Thymus (tissue), 11 donors: Measurements from ENCODE around the gene NDUFAF2. TPM values are rescaled to one million over a fixed set of nuclear protein-coding genes. Genes with fewer than 3 reads are reported as not detected.

Experiments used
- DNase-seq, 9 donors: peaks; one replicate each; pipeline ENCODE4 v3.0.0-alpha.2; 2013; ENCODE audit warnings: low spot score in 9 of 9, low read depth in 6 of 9, missing footprints in 1 of 9
- H3K27ac ChIP-seq, 2 donors: one replicate each; pipeline ENCODE4 v1.5.1; 2013; ENCODE audit warnings: control low read depth in 1 of 2, low read depth in 1 of 2, low read length in 1 of 2, mild to moderate bottlenecking in 1 of 2, moderate library complexity in 1 of 2
- H3K27me3 ChIP-seq, 2 donors: one replicate each; pipeline ENCODE4 v1.5.1; 2013; ENCODE audit warnings: low read length in 1 of 2; ENCODE audit not compliant: control insufficient read depth in 2 of 2, insufficient read depth in 1 of 2
- H3K36me3 ChIP-seq, 2 donors: one replicate each; pipeline ENCODE4 v1.5.1; 2013; ENCODE audit warnings: low read length in 1 of 2, mild to moderate bottlenecking in 1 of 2, moderate library complexity in 1 of 2; ENCODE audit not compliant: control insufficient read depth in 2 of 2, insufficient read depth in 2 of 2
- H3K4me1 ChIP-seq, 2 donors: one replicate each; pipeline ENCODE4 v1.5.1; 2013; ENCODE audit warnings: low read length in 2 of 2; ENCODE audit not compliant: control insufficient read depth in 2 of 2, insufficient read depth in 2 of 2
- H3K4me3 ChIP-seq, 2 donors: one replicate each; pipeline ENCODE4 v1.5.1; 2013; ENCODE audit warnings: low read length in 2 of 2, control low read depth in 1 of 2, mild to moderate bottlenecking in 1 of 2
- H3K9me3 ChIP-seq, 2 donors: one replicate each; pipeline ENCODE4 v1.5.1; 2013; ENCODE audit warnings: low read length in 1 of 2, mild to moderate bottlenecking in 1 of 2; ENCODE audit not compliant: control insufficient read depth in 2 of 2, insufficient read depth in 1 of 2
- WGBS: extraction: QIAGEN DNeasy Blood & Tissue Kit; methylation state at CpG from one replicate; pipeline ENCODE4 v1.1.7; 2013; 5-methylcytosine and 5-hydroxymethylcytosine counted together
- polyA plus RNA-seq: library from polyadenylated mRNA; stranded (reverse); fragments of 200-250 nt; gene quantifications from one replicate; pipeline ENCODE4 v1.2.3, GENCODE V29; 2013
- total RNA-seq: library from RNA; stranded (reverse); fragments of 120-200 nt; gene quantifications from one replicate; pipeline ENCODE4 v1.2.4, GENCODE V29; 2013
- donor health status: healthy.

The NDUFAF2 gene
- total and polyA plus RNA-seq, 2 donors = 24.4 to 44.9 TPM

- DNase-seq = no peak
- H3K27me3 ChIP-seq = no peaks in the 10 kb centered on the region
- H3K9me3 ChIP-seq = no peaks in the 10 kb centered on the region
- WGBS = 97% methylated on average over 4 of the region's 4 CpGs
- no peak overlapping the region for H3K4me3 ChIP-seq
- H3K27ac ChIP-seq = no peak overlapping the region
- H3K4me1 ChIP-seq = no peaks in the 10 kb centered on the region
- H3K36me3 ChIP-seq = no peaks in the 10 kb centered on the region
Observed at GRCh38 chr5:61139931-61140330, 194.9 kb downstream of the NDUFAF2 start.

DNA sequence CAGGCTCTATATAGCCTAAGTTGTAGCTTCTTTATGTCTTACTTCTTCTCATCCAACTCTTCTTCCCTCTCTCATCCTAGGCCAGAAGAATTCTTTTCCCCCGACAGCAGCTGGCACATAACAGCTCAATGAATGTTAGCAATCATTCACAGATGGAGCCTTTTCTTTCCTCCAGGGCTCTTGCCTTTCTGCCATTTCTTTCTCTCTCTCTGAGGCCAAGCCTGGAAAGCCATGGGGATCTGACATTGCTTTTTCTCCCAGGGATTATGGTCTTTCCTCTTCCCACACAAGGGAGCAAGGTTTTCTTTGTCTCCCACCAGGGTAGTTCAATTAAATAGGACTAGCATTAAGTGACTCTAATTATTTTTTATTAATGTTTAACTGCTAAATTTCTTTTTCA is 196.8 kb downstream of the NDUFAF2 start:
- no peak overlapping the region for H3K4me3 ChIP-seq
- no peaks in the 10 kb centered on the region for H3K9me3 ChIP-seq
- H3K4me1 ChIP-seq = no peaks in the 10 kb centered on the region
- no peak for DNase-seq
- WGBS = 96% methylated on average over 1 of the region's 1 CpG
- H3K36me3 ChIP-seq = no peaks in the 10 kb centered on the region
- no peaks in the 10 kb centered on the region for H3K27me3 ChIP-seq
- no peak overlapping the region for H3K27ac ChIP-seq

DNA sequence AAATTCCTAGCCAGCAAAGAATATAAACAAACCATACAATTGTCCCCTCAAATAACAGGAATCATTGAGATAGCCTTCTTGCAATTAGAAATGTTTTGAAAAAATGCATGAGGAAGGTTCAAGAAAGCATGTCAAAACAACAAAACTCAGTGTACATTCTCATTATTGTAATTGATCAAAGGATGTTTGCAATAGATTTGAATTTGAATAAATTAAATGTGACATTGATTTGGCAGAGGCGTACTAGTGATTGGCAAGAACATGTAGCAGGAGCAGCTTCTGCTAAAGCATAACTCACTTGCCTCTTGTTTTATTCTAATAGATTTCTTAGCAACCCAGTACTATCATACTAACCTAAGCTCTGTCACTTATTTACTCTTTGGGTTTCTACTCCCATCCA is 197.4 kb downstream of the NDUFAF2 start:
- H3K4me3 ChIP-seq = no peak overlapping the region
- no peaks in the 10 kb centered on the region for H3K36me3 ChIP-seq
- WGBS = 100% methylated on average over 1 of the region's 1 CpG
- H3K4me1 ChIP-seq = no peaks in the 10 kb centered on the region
- no peak overlapping the region for H3K27ac ChIP-seq
- no peaks in the 10 kb centered on the region for H3K9me3 ChIP-seq
- no peaks in the 10 kb centered on the region for H3K27me3 ChIP-seq
- no peak for DNase-seq

DNA sequence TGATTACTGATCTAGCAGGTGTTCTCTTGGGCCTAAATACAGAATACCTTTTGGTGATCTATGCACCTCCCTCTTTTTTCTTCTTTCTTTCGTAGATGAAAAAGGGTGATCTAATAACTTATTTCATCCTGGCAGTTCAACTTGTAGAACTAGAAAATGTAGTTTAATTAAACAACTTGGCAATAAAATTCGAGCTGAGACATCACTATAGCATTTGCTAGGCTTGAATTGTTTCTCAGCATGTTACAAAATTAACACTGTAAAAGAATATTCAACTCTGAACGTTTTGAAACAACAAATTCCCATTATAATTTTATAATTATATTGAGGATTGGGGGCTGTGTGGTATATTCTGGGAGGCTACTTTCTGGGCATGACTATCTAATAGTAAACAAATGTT is 197.8 kb downstream of the NDUFAF2 start:
- no peaks in the 10 kb centered on the region for H3K9me3 ChIP-seq
- WGBS = 89% methylated on average over 3 of the region's 3 CpGs
- no peaks in the 10 kb centered on the region for H3K36me3 ChIP-seq
- H3K27me3 ChIP-seq = no peaks in the 10 kb centered on the region
- no peak overlapping the region for H3K4me3 ChIP-seq
- H3K4me1 ChIP-seq = no peaks in the 10 kb centered on the region
- no peak overlapping the region for H3K27ac ChIP-seq
- no peak for DNase-seq

DNA sequence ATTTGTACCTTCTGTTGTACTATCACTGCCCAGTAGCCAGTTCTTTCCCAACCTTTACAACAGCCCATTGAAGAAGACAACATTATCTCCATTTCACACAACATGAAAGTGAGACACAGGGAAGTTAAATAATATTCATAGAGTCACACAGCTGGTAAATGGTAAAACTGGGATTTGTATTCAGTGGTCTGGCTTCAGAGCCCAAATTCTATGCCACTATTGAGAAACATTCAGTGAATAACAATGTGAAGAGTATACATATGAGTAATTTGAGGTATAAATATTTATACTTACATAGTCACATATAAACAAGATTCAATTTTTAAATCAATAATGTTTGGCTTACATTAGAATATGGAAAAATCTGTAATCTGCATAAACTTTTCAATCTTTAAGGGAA is 203.5 kb downstream of the NDUFAF2 start:
- no peaks in the 10 kb centered on the region for H3K27me3 ChIP-seq
- DNase-seq = no peak
- no peak overlapping the region for H3K4me3 ChIP-seq
- no peak overlapping the region for H3K27ac ChIP-seq
- H3K36me3 ChIP-seq = no peaks in the 10 kb centered on the region
- H3K4me1 ChIP-seq = no peaks in the 10 kb centered on the region
- no peaks in the 10 kb centered on the region for H3K9me3 ChIP-seq

DNA sequence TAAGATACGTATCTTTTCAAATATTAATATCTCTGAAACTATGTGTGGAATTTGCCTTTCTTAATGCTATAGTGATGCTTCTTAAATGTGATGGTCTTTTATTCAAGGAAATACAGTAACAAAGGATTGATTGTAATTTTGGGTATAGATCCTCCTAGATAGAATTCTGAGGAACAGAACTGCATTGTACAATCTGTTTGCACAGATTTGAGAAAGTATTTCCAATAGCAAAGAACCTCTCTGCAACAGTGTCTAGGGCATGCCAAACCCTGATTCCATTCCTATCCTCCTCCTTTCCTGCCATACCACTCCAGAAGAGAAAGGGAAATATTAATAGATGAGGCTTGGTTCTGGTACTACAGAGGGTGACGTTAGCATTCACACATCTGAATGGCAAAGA is 206.9 kb downstream of the NDUFAF2 start:
- WGBS = over 99% methylated on average over 2 of the region's 2 CpGs
- no peak overlapping the region for H3K4me3 ChIP-seq

GRCh38 chr5:61159070-61159469 is 214.1 kb downstream of the NDUFAF2 start:
- H3K4me1 ChIP-seq = no peaks in the 10 kb centered on the region
- H3K27ac ChIP-seq = no peak overlapping the region
- no peak for DNase-seq
- 98% methylated on average over 3 of the region's 3 CpGs for WGBS
- H3K9me3 ChIP-seq = peaks cover 0 to 3% of the 10 kb centered on the region in 2 donors
- peaks cover 3 to 21% of the 10 kb centered on the region in 2 donors for H3K36me3 ChIP-seq
- no peaks in the 10 kb centered on the region for H3K27me3 ChIP-seq
- H3K4me3 ChIP-seq = no peak overlapping the region

More for the DNA sequence above, 206.9 kb downstream of the NDUFAF2 start:
- peaks cover 3 to 5% of the 10 kb centered on the region in 2 donors for H3K36me3 ChIP-seq
- no peak for DNase-seq
- no peaks in the 10 kb centered on the region for H3K9me3 ChIP-seq
- no peak overlapping the region for H3K27ac ChIP-seq
- no peaks in the 10 kb centered on the region for H3K27me3 ChIP-seq
- no peaks in the 10 kb centered on the region for H3K4me1 ChIP-seq

DNA sequence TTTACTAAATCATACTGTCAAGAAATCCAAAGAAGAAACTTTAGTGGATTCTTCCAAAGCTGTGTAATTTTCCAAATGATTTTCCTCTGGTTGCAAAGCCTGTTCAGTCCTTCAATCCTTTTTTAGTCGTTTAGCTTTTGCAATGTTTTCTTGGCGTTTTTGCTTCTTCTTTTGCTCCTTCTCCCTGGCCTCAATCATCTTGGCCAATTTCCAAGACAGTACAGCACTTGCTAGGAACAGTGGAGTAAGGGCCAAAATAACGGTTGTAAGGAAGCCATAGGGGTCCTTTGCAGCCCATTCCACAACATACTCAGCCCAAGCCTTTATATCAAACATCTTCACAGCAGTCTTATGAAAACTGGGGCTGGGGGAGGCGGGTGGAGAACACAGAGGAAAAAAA is 214.8 kb downstream of the NDUFAF2 start:
- peaks cover 3 to 21% of the 10 kb centered on the region in 2 donors for H3K36me3 ChIP-seq
- H3K27me3 ChIP-seq = no peaks in the 10 kb centered on the region
- H3K27ac ChIP-seq = no peak overlapping the region
- no peak for DNase-seq
- H3K4me3 ChIP-seq = no peak overlapping the region
- no peaks in the 10 kb centered on the region for H3K4me1 ChIP-seq
- H3K9me3 ChIP-seq = peaks cover 0 to 3% of the 10 kb centered on the region in 2 donors
- 92% methylated on average over 4 of the region's 4 CpGs for WGBS

- DNase-seq = no peak
- Histone ChIP-seq H3K27me3 (no peaks in the 10 kb centered on the region), H3K36me3 (peaks cover 3 to 21% of the 10 kb centered on the region in 2 donors), H3K9me3 (peaks cover 0 to 3% of the 10 kb centered on the region in 2 donors), H3K27ac (no peak overlapping the region), H3K4me3 (no peak overlapping the region), H3K4me1 (no peaks in the 10 kb centered on the region)
- 97% methylated on average over 3 of the region's 3 CpGs for WGBS
Observed at GRCh38 chr5:61160497-61160896, 215.5 kb downstream of the NDUFAF2 start.
